ENCODE data around the gene GINS1.
"Not testable (repeated sequence)": the region's sequence is repeated elsewhere in the genome, so short reads cannot be mapped to it uniquely, and the experiment has no call there.

GINS1 gene

DNA sequence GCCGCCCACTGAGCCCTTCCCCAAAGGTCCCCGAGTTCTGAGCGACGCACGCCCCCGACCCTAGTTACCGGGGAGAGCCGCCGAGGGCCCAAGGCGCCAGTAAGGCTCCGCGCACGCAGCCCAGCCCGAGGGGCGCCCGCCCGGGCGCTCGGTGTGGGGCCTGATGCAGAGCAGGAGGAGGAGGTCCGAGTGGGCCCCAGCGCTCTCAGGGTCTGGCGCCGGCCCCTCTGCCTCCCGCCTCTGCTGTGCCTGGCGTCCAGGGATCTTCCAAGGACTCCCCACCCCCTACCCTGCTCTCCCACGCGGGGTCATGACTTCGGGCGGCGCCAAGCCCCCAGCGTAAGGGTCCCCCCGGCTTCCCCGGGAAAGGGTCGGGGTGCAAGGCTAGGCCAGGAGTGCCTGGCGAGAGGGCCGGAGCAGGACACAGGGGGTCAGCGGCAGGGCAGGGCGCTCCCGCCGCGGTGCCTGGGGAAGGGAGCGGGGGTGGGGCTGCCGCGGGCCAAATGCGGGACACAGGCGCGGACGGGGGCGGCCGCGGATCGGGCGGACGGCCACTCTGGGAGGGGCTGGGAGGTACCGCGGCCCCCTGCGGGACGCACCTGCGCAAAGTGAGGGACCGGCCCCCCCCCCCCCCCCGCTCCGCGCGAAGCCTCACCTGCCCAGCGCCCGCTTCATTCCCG lies 17.5 kb upstream of the GINS1 start:
- DNase-seq (ENCODE audit: low spot score), result peak; percentile 58

DNA sequence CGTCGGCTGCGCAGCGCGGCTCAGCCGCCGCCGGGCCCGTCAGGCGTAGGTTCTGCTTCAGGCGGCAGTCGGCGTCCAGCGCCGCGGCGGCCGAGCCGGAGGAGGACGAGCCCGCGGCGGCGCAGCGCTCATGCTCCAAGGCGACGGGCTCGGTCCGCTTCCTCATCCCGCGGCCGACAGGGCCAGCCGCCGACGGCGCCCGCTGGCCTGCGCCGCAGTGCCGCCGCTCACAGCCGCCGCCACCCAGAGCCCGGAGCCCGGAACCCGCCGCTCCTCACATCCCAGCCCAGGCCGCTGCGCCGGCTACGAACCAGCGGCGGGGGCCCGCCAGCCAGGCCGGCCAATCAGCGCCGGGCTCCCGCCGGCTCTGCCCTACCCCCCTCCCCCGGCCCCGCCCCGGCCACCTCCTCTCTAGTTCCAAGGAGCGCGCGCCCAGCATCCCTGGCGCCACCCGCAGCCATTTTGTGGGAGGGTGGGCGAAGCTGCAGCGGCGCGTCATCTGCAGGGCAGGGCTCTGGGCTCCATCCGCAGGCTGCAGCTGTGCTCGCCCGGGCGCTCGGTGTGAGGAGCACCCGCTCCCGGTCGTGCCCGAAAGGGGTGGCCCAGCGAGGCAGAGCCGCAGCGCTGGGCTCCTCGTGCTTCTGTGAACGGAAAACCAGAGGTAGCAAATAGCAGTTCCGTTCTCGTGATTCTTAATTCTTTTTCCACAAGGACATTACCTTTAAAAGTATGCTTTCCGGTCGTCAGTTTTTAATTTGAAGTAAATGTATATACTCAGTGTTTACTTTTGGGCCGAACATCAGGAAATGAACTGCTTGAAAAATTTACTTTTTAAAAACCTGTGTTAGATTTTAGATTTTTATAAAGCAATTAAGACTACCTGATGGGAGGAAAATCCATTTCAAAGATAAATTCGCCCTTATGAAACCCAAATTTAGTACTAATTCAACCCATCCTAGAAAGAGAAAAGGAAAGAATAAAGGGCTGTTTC lies 16.6 kb upstream of the GINS1 start, which contains the start of gene ABHD12:
ABHD12 (minus strand) TSS at position 298 of the 991 bp plus-strand sequence; CDS start at position 166, 132 bp downstream.
- peak; percentile 99 for DNase-seq (ENCODE audit: low spot score)

DNA sequence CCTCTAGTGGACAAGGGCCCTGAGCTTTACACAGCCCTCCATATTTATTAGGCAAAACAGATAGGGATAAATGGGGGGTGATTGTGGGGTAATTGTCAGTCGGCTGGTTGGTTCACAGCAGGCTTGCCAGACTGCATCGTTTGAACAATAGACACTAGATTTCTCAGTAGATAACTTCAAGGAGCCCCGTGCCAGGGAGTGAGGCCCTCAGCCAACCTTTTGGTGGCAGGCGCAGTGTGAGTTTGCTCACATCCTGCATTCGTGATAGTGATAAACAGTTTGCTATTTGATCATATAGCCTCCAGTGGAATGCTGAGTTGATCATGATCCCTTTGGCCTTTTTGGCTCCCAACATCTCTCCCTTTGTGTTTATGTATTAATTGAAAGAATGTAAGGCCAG lies 13.2 kb upstream of the GINS1 start:
- DNase-seq (ENCODE audit: low spot score), result no peak

DNA sequence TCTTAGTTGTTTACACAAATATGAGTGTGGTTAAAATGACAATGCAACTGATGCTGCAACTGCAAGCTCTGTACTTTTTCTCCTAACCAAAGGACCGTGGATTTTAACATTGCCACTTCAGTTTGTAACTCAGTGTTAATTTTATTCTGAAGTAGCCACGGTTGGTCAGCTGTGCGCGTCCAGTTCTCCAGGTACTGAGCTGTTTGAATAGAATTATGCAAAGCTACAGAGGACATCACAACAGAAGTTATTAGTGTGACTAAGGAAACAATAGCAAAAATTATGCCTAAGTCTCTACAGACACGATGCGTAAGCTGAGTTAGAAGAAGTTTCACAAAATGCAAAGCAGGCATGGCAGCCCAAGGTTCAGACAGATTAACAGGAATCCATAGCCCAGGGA lies 12.5 kb upstream of the GINS1 start:
- DNase-seq (ENCODE audit: low spot score), result no peak

DNA sequence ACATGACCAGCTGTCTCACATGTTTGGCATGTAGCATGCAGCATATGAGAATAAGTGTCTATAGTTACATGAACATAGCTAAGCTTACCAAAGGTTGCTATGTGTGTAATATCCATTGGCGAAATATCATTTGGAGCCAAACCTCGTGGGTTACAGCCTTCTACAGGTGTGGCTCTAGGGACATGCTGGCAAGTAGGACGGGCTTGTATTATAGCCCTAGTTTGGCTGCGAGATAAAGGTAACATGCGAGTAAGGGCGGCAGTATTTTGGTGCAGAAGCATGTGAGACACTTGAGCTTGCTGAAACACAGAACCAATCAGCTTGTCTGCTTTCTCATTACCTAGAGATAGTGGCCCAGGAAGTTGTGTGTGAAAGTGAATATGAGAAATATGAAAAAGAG lies 10.4 kb upstream of the GINS1 start:
- no peak for DNase-seq (ENCODE audit: low spot score)

DNA sequence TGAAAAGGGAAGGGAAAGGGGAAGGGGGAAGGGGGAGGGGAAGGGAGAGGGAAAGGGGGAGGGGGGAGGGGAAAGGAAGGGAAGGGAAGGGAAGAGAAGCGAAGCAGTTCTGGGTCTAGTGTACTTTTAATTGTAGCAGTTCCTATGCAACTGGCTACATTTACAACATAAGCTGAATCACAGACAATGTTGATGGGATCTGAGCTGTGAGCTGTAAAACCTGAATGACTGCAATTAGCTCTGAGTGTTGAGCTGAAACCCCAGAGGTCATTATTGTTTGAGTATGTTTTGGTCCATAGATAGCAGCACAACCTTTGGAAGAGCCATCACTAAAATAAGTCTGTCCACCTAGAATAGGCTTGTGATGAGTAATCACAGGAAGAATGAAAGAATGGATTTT lies 9.7 kb upstream of the GINS1 start:
- DNase-seq (ENCODE audit: low spot score), result no peak

DNA sequence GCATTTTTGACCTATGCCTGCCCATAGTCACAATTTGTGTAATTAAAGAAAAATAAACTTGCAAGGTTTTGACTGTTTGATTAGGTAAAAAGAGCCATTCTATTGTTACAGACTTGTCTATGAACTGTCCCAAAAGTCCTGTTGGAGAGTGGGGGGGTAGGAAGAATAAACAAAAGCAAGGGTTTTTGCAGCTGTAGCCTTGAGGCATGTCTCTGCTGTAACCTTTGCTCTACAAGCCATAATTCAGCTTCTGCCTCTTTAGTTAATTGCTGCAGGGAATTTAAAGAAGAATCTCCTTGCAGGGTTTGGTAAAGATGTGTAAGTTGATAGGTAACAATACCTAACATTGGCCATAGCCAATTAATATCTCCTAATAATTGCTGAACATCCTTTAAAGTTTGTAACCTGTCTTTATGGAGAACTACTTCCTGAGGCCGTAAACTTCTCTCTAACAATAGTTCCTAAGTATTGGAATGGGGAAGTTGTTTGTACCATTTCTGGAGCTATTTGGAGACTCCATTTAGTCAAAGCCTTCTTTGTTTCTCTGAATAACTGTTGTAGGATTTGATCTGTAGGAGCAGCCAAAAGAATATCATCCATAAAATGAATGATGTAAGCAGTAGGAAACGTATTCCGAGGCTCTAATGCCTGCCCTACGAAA lies 9.0 kb upstream of the GINS1 start:
- DNase-seq (ENCODE audit: low spot score), result no peak

DNA sequence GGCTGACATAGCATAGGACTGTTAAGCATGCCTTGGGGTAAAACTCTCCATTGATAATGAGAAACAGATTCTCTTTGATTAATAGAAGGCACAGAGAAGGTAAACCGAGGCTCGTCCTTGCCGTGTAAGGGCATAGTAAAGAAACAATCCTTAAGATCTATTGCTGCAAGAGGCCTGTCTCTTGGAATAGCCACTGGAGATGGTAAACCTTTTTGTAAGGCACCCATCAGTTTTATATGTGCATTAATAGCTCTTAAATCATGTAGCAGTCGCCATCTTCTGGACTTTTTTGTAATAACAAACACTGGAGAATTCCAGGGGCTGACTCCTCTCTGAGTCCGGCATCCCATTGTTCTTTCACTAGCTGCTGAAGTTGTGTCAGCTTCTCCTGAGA lies 8.4 kb upstream of the GINS1 start:
- peak; percentile 72 for DNase-seq (ENCODE audit: low spot score)

DNA sequence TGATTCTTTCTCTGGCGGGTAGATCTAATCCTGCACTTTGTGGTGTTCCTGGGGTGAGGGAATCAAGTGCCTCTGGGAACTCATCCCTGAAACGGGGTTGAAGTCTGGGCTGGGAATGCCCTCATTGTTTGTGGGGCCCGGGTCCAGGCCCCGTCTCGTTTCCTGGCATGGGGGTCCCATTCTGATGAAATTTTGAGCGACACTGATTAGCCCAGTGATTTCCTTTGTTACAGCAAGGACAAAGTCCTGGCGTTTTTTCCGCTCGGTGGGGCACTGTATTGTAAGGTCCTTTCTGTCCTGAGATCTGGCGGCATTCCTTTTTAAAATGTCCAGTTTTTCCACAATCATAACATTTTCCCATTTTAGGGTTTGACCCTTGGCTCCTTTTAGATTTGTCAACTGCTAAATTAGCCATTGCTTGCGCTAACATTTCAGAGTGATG lies 7.2 kb upstream of the GINS1 start:
- DNase-seq (ENCODE audit: low spot score), result not testable (repeated sequence)

DNA sequence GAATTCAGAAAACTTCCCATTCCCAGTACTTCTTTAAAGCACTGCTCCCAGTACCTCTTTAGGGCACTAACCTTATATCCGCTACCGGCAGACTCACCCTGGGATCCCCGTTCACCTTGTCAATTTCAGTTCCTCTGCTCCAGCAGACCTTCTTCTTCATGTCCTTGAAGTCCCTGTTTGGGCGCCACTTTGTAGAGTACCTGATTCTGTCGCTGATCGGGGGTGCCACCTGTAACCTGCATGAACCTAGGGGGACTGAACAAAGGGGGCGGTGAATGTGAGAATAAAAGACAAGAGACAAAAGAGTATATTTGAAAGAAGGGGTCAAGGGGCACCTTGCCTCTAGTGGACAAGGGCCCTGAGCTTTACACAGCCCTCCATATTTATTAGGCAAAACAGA lies 4.9 kb upstream of the GINS1 start:
- no peak for DNase-seq (ENCODE audit: low spot score)

DNA sequence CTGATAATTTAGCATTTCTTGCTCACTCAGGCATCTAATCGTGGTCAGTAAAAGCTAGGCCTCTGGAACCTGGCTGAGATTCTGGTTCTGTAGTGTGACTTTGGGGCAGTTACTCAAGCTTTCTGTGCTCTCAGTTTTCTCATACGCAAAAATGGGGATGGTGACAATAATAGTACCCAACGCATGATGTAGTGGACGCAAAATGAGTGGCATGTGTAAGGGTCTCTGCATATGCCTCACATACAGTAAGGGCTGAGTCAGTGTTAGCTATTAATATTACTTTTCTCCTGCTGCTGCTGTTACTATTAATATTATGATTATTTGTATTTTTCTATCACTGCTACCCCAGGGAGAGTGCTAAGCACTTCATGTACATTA lies 686 bp downstream of the GINS1 start:
- no peak for DNase-seq (ENCODE audit: low spot score)

DNA sequence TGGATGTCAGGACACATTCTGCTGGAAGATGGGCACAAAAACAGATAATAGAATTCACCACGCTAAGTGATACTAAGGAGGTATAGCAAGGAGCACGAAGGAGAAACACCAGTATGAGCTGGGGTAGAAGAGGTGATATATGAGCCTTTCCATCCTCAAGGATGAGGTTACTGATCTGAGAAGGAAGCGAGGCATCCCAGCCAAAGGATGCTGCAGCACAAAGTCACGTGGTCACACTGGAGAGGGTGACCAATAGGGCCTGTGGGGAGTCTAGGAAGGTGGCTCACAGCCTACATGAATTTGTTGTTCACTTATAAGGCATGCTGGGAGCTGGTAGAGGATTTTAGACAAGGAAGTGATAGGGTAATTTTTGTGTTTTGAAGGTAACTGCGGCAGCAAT lies 1.4 kb downstream of the GINS1 start:
- DNase-seq (ENCODE audit: low spot score), result no peak

DNA sequence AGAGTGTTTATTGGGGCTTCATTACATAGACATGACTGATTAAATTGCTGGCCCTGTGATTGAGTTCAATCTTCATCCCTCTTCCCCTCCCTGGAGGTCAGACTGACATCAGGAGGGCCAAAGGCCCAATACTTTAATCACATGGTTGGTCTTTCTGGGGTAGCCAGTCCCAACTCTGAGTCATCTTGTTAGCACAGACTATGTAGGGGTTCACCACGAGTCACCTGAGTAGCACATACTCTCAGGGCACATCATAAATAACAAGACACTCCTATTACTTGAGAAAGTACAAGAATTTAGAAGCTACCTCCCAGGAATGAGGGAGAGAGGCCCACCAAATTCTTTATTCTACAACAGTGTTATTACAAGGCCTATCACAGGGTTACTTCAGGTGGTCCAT lies 11.3 kb downstream of the GINS1 start:
- DNase-seq (ENCODE audit: low spot score), result no peak

DNA sequence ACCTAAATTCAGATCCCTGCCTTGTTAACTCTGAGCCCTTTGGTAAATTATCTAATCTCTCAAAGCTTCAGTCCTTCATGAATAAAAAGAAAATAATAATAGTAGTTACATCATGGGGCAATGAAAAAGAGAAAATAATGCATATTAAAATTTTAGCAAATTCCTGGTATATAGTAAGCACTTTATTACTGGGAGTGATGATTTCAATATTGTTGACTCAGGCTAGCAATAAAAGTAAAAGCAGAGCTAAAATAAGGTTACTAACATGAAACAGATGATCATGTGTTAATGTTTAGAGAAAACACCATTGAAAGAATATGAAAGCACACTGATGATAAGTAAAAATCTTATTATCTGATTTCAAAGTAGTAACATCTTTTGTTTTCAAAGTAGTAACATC lies 13.6 kb downstream of the GINS1 start:
- peak; percentile 19 for DNase-seq (ENCODE audit: low spot score)

DNA sequence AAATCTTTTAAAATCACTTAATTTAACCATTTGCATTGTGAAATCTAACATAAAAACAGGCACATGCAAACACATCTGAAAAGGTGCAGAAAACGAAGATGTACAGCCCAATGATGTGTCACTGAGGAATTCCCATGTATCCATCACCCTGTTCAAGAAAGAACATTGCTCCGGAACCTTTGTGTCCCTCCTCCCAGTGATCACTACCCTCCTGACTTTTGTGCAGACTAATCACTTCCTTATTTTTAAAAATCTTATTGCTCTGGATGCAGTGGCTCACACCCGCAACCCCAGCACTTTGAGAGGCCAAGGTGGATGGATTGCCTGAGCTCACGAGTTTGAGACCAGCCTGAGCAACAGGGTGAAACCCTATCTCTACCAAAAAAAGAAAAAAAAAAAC lies 14.6 kb downstream of the GINS1 start:
- no peak for DNase-seq (ENCODE audit: low spot score)

DNA sequence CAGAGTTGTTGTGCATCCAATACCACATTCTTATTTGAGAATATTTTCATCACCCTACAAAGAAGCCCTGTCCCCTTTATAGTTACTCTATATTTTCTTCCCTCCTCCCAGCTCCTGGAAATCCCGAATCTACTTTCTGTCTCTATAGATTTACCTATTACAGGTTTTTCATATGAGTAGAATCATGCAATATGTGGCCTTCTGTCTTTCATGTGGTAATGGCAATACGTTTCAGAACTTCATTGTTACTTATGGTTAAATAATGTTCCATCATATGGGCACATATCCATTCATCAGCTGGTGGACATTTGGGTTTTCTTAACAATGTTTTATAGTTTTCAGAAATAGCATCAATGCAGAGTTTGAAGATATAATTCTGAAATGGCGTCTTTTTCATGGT lies 17.1 kb downstream of the GINS1 start:
- no peak for DNase-seq (ENCODE audit: low spot score)

DNA sequence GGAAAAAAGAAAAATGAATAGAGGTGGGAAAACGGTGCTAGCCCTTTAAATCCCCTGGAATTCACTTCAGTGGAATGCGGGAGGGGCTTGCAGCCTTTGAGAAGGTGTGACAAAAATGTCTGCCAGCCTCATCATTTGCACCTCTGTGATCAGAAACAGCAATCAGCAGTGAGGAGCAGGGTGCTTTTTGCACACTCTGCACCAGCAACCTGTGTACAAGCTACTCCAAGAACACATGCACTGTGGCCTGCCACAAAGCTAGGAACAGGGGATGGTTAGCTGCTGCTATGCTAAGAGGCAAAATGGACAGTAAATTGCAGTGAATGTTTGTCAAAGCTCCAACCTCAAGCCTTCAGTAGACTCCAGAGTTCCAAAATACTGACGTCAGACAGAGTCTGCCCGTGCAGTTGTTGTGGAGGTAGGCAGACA lies 29.7 kb downstream of the GINS1 start:
- no peak for DNase-seq (ENCODE audit: low spot score)

DNA sequence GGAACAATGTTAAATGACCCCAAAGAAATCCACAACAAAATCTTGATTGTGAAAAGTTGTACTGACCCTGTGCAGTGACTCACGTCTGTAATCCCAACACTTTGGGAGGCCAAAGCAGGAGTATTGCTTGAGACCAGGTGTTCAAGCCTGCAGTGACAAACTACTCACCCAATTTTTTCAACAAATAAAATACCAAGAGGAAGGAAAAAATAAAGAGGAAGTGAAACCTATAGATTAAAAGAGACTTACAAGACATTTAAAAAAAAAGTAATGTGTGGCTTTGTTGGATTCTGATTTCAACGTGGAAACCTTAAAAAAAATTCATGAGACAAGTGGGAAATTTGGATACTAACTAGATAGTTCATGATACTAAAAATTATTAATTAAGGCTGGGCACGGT lies 31.9 kb downstream of the GINS1 start:
- DNase-seq (ENCODE audit: low spot score), result no peak

DNA sequence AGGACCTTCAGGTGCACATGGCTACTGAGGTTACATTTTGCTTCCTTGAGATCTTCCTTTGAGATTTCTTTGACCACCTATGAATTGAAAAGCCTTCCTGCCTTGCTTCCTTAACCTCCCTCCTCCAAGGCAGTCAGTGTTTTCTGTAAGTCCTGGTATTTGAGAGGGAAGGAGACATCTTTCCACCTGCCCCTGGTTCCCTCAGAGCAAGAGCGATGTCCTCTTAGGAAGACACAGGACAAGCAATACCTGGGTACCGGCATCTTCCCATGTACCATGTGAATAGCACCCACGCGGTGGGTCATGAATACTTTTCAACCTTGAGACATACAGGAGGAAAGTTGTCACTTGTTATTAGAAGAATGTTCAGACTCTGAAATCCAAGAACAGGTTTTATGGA lies 37.1 kb downstream of the GINS1 start:
- no peak for DNase-seq (ENCODE audit: low spot score)

DNA sequence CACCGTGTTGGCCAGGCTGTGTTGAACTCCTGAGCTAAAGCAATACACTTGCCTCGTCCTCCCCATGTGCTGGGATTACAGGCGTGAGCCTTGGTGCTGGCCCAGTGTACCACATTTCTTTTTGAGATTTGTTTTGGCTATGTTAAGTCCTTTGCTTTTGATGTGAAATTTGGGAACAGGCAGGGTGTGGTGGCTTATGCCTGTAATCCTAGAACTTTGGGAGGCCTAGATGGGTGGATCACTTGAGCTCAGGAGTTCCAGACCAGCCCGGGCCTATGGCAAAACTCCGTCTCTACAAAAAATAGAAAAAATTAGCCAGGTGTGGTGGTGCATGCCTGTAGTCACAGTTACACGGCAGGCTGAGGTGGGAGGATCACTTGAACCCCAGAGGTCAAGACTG lies 40.2 kb downstream of the GINS1 start:
- no peak for DNase-seq (ENCODE audit: low spot score)

DNA sequence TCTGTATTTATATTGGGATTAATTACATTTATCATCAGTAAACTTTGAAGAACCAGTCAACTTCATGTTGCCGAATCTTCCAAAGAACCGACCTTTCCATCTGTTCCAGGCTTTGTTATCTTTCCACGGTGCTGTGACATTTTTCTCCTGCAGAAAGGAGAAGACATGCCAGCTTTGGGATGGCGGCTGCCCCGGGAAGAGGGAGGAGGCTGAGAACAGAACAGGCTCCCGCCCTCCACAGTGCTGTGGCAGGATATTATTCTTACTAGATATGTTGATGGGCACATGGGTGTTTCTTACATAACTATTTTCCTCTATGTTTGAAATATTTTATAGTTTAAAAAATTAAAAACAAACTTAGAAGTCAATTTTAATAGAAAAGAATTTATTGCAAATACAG lies 44.9 kb downstream of the GINS1 start:
- no peak for DNase-seq (ENCODE audit: low spot score)

DNA sequence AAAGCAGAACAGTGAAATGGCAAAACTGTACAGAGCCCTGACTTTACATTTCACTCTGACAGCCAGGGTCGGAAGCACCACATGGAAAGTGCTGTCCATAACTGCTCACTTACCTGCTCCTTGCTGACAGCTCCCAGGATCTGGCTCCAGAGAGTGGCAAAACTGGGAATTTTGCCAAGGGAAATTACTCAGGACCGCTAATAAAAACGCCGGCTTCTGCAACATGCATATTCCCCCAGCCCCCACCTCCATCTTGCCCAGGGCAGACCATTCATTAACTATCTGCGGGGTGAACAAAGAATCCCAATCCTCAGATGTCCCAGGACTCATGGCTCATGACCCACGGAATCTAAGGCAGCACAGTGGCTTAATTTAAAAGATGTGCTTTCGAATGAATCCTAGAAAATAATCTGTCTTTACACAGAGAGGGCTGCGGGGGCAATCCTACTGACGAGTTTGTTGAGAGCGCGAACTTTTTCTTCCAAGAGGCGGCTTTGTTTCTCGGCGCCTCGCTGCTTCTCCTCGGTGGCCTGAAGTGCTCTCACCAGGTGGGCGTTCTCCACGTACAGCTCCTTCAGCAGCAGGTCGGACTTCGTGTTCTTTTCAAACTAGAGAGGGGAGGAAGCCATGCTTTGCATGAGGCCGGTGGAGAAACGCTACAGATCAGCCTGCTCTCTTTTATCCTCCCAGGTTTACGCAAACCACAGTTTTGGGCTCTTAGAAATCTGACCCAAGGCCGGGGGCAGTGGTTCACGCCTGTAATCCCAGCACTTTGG lies 45.8 kb downstream of the GINS1 start:
- DNase-seq (ENCODE audit: low spot score), result no peak
